Hepatic stellate cell (primary cell): ENCODE data around the gene FIBCD1.

ENCODE experiments used
- DNase-seq: peaks from one replicate; pipeline ENCODE4 v3.0.0; 2011; ENCODE audit warnings: low spot score

FIBCD1 gene

DNA sequence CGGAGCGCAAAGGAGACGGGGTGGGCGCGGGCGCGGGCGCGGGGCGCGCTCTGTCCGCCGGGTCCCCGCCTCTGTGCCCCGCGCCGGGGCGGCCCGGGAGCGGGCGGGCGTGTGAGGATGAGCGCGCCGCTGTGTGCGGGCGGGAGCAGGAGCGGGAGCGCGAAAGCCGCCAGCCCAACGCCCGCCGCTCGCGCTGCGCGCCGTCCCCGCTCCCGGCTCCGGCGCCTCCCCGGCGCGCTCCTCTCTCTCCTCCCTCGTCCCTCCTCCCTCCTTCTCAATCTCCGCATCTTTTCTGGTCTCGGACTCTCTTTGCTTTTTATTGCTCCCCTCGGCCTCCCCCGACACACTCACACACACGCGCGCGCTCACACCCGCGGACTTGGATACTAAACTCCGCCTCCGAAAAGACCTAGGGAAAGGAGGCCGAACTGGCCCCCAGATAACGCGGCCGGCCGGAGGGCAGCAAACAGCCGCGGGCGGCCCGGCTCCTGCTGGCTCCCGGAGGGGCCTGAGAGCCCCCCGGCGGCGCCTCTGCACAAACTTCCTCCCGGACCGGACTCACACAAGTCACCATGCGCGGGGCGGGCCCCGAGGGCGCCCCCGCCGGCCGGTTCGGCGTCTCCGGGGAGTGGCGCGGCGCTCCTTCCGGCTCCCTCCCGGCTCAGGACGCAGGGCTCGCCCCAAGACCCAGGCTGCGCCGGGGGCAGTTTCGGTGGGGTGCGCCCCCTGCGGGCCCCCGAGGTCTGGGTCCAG, at the start of gene FIBCD1:
Gene FIBCD1 (minus strand): TSS at position 596 of the 753 bp plus-strand sequence. CDS start 640 bp downstream, outside the sequence.
- DNase-seq, result peak; percentile 59

DNA sequence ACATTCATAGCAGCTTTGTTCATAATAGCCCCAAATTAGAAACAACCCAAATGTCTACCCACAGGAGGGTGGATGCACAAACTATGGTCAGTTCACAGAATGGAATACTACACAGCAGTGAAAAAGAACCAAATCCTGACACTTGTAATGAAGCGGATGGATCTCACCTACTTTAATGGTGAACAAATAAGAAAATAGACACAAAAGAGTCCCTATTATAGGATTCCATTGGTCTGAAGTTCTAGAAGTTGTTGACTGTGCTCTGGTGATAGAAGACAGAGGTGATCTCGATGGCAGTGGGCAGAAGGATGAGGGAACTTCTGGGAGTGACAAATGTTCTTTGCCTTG, 49.3 kb upstream of the FIBCD1 start:
- DNase-seq, result no peak

GRCh38 chr9:130987738-130988399, 48.8 kb upstream of the FIBCD1 start:
- no peak for DNase-seq

DNA sequence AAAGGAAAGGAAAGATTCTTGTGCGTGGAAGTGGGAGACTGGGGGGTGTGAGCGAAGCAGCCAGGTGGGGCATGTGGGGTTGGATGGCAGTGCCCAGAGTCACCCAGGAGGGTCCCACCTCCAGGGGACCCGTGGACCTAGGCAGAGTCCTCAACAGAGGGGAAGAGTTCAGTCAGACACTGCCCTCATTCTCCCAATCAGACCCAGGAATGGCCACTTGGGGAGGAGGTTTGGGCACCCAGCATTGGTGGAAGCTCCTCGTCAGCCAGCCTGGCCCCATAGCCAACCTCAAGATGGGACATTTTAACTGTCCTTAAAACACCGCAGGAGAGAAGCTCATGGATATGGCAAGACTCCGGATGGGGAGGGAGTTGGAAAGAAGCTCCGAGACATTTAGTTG, 48.0 kb upstream of the FIBCD1 start:
- DNase-seq, result no peak

GRCh38 chr9:130986356-130986965, 47.4 kb upstream of the FIBCD1 start:
- DNase-seq, result no peak

- DNase-seq, result no peak
Measured at GRCh38 chr9:130985606-130986162, 46.6 kb upstream of the FIBCD1 start.

GRCh38 chr9:130985029-130985428, 46.0 kb upstream of the FIBCD1 start:
- DNase-seq, result no peak

- no peak for DNase-seq
Measured at GRCh38 chr9:130984521-130984920, 45.5 kb upstream of the FIBCD1 start.

GRCh38 chr9:130983970-130984369, 44.9 kb upstream of the FIBCD1 start:
- DNase-seq, result no peak

DNA sequence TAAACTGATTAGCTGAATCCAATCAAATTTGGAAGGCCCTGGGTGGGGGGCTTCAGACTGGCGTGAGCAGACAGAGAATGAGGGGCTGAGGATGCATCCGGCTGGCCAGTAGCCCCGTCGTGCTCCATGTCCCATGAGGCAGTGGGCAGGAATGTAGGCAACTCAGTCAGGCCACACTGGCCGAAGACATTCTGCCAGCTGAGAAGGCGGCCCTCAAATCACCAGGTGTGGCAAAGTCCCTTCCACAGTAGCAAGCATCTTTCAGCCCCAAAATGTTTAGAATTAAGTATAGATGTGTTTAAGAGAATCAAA, 44.3 kb upstream of the FIBCD1 start:
- no peak for DNase-seq

DNA sequence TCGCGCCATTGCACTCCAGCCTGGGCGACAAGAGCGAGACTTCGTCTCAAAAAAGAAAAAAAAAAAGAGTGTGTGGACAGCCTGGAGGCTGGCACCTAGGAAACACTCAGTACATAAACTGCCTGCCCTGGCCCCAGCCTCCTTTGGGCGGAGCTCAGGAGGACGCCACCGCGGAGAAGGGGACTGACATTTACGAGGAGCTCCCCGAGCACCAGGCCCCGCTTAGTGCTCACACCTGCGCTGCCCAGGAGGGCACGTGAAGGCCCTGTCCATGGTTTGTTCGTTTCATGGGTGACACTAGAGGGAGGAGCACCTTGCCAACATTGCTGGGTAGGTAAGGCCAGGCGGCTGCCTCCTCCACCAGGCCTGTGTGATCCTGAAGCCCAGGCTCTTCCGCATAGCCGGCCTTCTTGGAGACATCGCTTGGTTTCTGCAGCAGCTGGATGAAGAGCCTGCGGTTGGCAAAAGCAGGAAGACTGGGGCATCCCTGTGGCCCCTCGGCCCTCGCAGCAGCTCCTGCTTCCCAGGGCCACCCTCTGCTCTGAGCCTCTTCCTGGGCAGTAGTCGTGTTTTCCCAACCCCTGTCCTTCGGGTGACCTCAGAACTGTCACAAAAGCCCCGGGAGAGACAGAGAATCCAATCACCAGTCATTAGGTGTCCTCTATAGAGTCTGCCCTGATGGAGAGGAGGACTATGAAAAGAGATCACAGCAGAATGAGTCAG, 43.8 kb upstream of the FIBCD1 start:
- DNase-seq, result no peak

GRCh38 chr9:130981756-130982137, 42.7 kb upstream of the FIBCD1 start:
- DNase-seq, result no peak

DNA sequence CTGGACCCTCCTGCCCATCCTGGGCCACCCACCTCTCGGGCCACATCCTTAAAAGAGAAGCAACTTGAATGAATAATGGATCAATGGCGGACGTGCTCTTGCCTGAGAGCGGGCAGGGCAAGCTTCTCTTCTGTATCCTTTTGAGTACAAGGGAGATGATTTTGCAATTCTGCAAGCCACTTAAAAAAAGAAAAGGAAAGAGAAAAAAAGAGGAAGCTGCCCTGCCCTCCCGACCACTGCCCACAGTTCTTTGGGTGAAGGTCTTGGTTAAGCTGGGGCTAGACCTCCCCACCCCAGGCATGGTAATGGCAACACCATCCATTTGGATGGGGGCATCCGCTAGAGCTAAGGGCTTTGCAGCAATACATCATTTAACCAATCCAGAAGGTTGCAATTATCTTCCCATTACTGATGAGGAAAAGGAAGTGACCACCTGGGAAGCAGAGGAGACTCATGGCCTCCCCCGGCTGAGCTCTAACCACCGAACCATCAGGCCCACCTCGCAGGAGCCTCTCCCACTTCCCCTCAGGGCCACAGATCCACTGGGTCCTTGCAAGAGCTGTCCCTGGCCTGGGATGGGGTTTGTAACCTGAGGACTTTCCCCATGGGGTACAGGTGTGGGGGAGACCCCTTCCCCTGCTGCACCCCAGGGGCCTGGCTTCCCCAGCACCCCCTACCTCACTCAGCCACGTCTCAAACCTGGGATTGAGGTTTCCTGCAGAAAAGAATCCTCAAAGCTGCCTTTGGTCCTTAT, 42.1 kb upstream of the FIBCD1 start:
- DNase-seq, result no peak

- DNase-seq, result no peak
Measured at GRCh38 chr9:130980526-130980925, 41.5 kb upstream of the FIBCD1 start.

GRCh38 chr9:130979591-130980385, 40.7 kb upstream of the FIBCD1 start:
- DNase-seq, result no peak

- DNase-seq, result no peak
Measured at GRCh38 chr9:130977811-130978221, 38.8 kb upstream of the FIBCD1 start.

GRCh38 chr9:130975932-130976841, 37.1 kb upstream of the FIBCD1 start:
- DNase-seq, result no peak

DNA sequence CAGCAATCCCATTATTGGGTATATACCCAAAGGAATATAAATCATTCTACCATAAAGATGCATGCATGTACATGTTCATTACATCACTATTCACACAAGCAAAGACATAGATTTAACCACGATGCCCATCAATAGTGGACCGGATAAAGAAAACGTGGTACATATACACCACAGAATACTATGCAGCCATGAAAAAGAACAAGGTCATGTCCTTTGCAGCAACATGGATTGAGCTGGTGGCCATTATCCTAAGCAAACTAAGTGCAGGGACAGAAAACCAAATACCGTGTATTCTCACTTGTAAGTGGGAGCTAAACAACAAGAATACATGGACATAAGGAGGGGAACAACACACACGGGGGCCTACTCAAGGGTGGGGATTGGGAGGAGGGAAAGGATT, 36.1 kb upstream of the FIBCD1 start:
- no peak for DNase-seq

DNA sequence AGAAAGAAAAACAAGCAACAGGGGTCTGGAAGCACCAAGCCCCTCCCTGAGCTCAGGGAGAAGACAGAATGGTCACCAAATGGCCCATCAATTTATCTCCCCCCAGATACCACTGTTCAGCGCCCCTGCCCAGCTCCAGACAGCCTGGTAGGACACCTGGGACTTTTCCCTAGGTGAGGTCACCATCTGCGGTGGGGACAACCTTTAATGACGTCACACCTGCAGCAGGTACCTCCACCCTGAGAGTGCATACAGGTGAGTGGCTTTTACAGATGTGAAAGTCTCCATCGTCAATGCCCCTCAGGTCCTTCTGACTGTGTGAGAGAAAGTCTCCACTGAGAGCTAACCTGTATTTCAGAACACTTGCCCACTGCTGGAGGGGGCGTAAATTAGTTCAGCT, 35.6 kb upstream of the FIBCD1 start:
- DNase-seq, result no peak

DNA sequence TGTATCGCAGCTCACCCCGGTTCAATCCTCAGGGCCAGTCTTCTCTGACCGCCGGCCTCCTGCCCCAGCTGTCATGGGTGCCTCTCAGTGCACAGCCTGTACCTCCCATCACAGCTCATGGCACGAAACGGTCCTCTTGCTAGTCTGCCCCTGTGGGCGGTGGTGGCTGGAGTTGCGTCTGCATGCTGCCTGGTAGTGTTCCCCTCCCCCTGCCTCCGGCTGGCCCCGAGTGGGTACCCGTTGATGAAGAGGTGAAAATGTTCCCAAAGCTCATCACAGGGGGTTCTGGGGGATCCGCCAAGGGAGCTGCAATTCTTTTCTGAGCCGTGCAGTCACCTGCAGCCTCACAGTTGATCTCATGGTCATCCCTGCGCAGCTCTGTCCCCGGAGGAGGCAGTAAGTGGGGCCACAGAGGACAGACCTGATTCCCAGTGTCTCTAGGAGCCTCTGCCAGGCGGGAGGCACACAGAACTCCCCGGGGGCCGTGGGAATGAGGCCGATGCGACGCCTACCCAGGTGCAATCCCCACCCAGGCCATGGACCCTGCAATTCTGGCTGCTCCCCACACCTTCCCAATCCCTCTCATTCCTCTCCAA, 34.7 kb upstream of the FIBCD1 start:
- no peak for DNase-seq
